Stimulated activated CD4-positive, alpha-beta T cell treated with anti-CD3 and anti-CD28 coated beads, Interleukin-1b, Interleukin-23, amount 100 ng/mL, for 24 hours (primary cell): ENCODE measurements around the gene ABI2.
"Not testable (repeated sequence)": the region's sequence is repeated elsewhere in the genome, so short reads cannot be mapped to it uniquely, and the experiment has no call there.

ENCODE experiments used
- DNase-seq, 4 experiments: peaks; one replicate each; pipeline ENCODE4 v3.0.0-alpha.2; 2020; ENCODE audit warnings: low read depth in 4 of 4, low spot score in 1 of 4

Gene ABI2

DNA sequence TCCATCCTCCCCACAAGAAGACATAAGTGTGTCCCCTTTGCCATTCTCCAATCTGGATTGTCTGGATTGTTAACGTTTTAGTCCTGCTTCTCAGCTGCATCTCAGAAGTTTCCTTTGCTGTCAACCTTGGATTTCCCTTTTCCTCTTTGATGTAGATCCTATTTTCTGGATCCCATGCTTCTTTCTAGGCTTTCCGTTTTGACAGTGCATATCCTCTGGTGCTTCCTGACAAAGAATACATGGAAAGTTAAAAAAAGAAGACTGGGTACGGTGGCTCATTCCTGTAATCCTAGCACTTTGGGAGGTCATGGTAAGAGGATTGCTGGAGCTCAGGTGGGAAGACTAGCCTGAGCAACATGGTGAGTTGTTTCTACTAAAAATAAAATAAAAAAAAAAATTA is 26.8 kb downstream of the ABI2 start:
- no peak for DNase-seq

DNA sequence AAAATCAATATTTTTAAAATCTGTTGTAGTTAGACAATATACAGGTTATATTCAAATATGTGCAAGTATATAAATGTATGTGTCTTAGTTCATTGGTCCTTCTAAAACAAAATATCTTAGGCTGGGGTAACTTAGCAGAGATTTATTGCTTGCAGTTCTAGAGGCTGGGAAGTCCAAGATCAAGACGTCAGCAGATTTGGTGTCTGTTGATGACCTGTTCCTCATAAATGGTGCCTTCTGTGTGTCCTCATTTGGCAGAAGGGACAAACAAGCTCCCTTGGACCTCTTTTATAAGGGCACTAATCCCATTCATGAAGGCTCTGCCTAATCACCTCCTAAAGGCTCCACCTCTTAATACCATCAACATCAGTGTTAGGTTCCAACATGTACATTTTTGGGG is 31.3 kb downstream of the ABI2 start:
- no peak for DNase-seq

- DNase-seq, result no peak
Measured at GRCh38 chr2:203360833-203361430, 32.7 kb downstream of the ABI2 start.

DNA sequence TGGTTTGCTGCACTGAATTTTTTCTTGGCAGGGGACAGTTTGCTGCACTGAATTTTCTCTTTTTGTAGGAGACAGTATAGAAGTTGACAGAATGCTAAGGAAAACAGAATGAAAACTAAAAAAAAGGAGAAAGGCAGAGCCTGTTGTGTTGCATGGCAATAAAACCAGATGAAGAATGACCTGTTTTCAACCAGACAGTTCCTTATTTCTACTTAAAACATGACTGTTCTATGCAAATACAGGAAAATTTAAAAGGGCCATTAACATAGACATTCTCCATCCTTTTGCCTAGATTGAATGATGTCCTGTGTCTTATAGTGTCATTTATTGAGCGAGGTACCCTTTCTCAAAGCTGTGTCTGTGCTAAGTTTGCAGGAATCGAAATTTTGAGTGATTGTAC is 33.3 kb downstream of the ABI2 start:
- no peak for DNase-seq

DNA sequence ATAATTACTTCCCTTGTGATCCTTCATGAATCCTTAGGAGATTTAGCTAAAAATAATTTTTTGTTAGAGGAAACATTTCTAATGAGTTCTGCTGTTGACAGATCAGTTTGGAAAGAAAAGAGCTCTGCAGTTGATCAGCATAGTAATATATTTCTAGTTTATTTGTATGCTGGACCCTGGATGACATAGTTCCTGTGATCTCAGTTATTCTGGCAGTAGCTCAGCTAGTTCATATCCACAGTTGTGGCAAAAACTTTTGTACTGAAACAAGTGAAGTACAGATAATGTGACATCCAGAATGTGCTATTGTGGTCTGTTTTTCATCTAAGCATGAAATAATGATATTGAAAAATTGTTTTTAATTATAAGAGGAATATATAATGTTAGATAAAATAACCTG is 33.7 kb downstream of the ABI2 start:
- no peak for DNase-seq

GRCh38 chr2:203366639-203367466 is 38.7 kb downstream of the ABI2 start:
- no peak for DNase-seq

GRCh38 chr2:203372706-203373105 is 44.5 kb downstream of the ABI2 start:
- DNase-seq, result not testable (repeated sequence)

DNA sequence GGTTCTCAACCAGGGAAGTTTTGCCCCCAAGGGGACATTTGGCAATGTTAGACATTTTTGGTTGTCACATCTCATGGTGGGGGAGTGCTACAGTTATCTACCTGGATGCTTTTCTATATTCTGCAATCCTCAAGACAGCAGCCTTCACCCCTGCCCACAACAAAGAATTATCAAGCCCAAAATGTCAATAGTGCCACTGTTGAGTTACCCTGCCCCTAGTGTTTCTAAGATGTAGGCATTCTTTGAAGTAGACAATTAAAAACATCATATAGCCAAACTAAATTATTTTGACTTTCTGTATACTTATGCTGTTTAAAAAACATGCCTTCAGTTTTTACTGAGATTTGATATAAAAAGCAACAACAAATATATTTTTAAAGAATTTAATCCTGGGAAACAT is 48.0 kb downstream of the ABI2 start:
- DNase-seq, result no peak

GRCh38 chr2:203379156-203379555 is 51.0 kb downstream of the ABI2 start:
- DNase-seq, result no peak

DNA sequence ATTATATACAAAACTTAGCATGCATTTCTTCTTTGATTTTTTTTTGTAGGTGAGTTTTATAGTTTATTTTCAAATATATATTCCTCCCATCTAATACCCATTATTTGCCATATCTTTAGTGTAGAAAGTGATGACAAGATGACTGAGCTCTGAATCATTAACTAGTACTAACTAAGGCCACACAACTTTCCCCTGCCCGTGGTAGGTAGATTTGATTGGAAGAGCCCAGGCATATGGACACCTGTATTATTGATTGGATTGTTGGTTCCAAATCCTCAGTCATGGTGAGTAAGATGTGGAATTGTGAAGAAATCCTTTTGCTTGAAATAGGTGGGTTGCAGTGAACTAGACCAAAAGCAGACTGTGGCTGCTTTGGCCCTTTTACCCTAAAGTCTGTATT is 54.8 kb downstream of the ABI2 start:
- no peak for DNase-seq

GRCh38 chr2:203388153-203388552 is 60.0 kb downstream of the ABI2 start:
- not testable (repeated sequence) for DNase-seq

- no peak for DNase-seq
Measured at GRCh38 chr2:203394519-203395227, 66.5 kb downstream of the ABI2 start.

DNA sequence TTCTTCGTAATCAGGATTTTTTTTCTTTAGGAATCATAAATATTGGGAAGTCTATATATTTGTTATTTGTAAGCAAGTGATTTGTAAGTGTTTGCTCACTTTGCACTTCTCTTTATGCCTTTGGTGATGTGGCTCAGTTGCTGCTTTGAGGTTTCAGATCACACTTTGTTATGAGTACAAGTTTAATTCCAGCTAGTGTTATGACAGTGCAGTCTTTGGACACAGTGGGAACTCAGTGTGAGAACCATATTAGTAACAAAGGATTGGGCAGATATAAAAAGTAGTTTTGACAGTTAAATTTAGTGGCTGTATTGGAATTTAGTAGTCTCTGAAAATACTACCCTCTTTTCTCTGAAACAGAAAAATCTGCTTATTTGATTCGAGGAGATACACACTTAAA is 67.7 kb downstream of the ABI2 start:
- DNase-seq, result no peak

DNA sequence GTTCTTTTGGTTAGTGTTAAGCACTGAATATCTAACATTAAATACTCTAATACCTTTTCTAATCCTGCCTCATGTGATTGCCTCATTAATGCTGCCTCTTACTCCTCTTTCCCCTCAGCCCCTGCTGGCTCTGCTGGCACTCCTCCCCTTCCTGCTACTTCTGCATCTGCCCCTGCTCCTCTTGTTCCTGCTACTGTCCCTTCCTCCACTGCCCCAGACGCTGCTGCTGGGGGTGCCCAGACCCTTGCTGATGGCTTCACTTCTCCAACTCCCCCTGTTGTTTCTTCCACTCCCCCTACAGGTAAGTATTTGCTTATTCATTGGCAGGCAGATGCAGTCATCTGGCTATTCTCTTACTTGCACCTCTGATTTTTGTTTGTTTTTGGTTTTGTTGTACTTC is 68.5 kb downstream of the ABI2 start:
- DNase-seq, result no peak

- no peak for DNase-seq
Measured at GRCh38 chr2:203399031-203399430, 70.8 kb downstream of the ABI2 start.

DNA sequence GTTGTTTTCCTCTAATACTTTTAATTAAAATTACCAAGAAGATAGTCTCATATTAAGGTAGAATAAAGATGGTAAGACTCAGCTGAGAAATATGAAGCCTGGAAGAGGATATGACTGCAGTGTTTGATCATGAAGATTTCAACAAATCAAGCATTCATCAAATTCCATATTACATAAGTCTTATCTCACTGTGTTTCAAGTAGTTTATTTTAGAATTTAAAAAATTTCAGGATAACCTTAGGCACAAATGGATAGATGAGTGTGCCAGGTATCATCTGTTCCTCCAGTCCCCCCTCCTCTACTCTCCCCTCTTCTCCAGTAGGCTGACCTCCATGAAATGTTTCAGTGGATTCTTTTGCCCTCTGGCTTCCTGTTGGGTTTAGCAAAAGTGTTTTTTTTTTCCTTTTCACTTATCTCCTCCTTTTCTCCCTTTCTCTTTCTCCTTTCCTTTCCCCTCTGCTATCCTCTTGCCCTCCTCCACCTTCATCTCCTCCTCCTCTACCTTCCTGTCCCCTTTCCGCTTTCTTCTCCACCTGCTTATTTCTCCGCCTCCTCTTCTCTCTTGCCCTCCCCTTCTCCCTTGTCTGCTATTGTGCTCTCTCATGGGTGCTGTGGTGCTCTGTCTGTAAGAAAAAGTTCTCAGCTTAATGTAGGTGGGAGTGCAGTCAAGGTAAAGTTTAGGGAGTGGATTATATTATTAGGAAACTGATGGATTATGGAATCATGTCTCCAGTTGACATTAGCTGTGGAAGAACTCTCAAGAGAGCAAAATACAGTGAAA is 72.8 kb downstream of the ABI2 start:
- no peak for DNase-seq

- no peak for DNase-seq
Measured at GRCh38 chr2:203404996-203405395, 76.8 kb downstream of the ABI2 start.

DNA sequence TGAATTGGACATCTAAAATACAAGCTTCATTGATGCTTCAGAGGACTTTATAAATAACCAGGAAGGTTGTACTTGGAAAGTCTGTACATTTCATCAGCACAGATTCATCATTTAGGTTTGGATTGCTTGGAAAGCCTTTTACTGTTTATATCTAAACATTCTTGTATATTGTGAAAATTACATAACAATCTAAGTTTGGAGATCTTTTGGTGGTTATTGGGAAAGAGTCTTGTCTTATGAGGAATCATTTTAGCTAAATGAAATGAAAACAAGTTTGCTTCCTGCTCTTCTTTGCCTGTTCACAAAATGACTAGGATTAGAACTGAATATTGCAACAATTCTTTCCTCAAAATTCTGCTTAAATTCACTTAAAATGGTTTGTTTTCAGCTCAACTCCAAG is 79.3 kb downstream of the ABI2 start:
- DNase-seq, result no peak

DNA sequence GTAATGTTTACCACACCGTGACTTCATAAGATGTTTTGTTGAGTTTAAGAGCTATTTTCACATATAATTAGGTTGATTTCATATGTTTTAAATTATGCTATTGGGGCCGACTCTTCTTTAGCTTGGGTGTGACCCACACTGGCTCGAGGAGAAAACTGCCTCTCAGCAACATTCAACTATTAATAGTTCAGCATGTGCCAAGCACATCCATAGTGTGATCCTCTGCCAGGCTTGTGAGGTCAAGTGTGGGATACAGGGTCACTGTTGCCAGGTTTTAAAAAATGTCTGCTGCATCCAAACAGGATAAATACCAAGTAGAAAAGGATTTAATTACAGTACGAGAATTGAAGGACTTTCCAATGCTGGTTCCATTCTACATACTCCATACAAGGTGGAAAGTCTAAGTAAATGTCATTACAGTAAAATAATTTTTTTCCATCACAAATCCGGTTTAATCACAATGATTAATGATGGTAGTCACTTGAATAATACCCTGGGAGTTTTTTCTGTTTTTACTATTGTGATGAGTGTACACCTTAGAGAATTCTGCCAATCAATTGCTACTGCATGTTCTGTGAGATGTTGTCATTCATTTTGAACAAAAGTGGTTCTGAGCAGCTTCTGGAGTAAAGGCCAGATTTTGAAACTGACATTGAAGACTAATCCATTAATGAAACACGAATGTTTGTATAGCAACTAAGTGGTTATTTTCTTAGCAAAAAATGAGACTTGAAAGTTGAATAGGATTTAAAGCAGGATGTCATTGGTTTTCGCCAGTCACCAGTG is 84.5 kb downstream of the ABI2 start:
- DNase-seq, result no peak

GRCh38 chr2:203413796-203414195 is 85.6 kb downstream of the ABI2 start:
- no peak for DNase-seq

DNA sequence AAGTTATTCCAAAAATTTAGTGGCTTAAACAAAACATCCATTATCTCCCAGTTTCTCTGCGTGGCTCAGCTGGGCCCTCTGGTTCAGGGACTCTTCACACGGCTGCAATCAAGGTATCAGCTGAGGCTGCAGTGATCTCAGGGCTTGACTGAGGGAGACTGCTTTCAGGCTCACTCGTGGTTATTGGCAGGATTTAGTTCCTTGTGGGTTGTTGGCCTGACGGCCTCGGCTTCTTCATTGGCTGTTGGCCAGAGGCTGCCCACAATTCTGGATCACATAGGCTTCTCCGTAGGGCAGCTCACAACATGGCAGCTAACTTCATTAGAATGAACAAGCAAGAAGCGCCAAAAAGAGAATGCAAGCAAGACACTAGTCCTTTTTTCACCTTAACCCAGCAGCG is 90.1 kb downstream of the ABI2 start:
- DNase-seq, result no peak
